ENCODE data around the gene MSH2.

- TF ChIP-seq CTCF (conservative IDR thresholded peaks at IDR 0.05 in 1 of 2, IDR thresholded peaks at IDR 0.05 in 1 of 2; ENCODE audit: low read depth in 1 of 2, low read length in 2 of 2) (no peak), EZH2 (IDR thresholded peaks at IDR 0.05; ENCODE audit: low read length, missing control alignments) (no peak)
Measured at GRCh38 chr2:47506436-47506835, 103.5 kb downstream of the MSH2 start.
